GM21576 (cell line): Measurements from ENCODE around the gene MCHR1.
"Not testable (repeated sequence)": the region's sequence is repeated elsewhere in the genome, so short reads cannot be mapped to it uniquely, and the experiment has no call there.

Experiments
- ATAC-seq: cut with Tn5 transposase; IDR thresholded peaks from one replicate; pipeline ENCODE4 v1.9.1; 2021; ENCODE audit warnings: mild to moderate bottlenecking, moderate library complexity; ENCODE audit not compliant: unreplicated experiment

The MCHR1 gene

GRCh38 chr22:40655941-40656340 is 23.3 kb upstream of the MCHR1 start:
- ATAC-seq, result not testable (repeated sequence)

GRCh38 chr22:40656651-40657050 is 22.6 kb upstream of the MCHR1 start:
- ATAC-seq, result not testable (repeated sequence)

- no peak for ATAC-seq
These were observed 20.1 kb upstream of the MCHR1 start for GRCh38 chr22:40659166-40659565.

- no peak for ATAC-seq
These were observed 18.6 kb upstream of the MCHR1 start for GRCh38 chr22:40660730-40661129.

- no peak for ATAC-seq
These were observed 17.6 kb upstream of the MCHR1 start for GRCh38 chr22:40661671-40662070.

GRCh38 chr22:40665312-40665711 is 14.0 kb upstream of the MCHR1 start:
- no peak for ATAC-seq

- no peak for ATAC-seq
These were observed 13.0 kb upstream of the MCHR1 start for GRCh38 chr22:40666151-40666848.

GRCh38 chr22:40668611-40669411 is 10.5 kb upstream of the MCHR1 start:
- no peak for ATAC-seq

GRCh38 chr22:40670058-40670457 is 9.2 kb upstream of the MCHR1 start:
- no peak for ATAC-seq

GRCh38 chr22:40671369-40671768 is 7.9 kb upstream of the MCHR1 start:
- no peak for ATAC-seq

- no peak for ATAC-seq
These were observed 7.4 kb upstream of the MCHR1 start for GRCh38 chr22:40671796-40672360.

GRCh38 chr22:40673017-40673416 is 6.3 kb upstream of the MCHR1 start:
- no peak for ATAC-seq

- ATAC-seq, result no peak
These were observed 5.0 kb upstream of the MCHR1 start for GRCh38 chr22:40674274-40674673.

GRCh38 chr22:40676166-40676565 is 3.1 kb upstream of the MCHR1 start:
- not testable (repeated sequence) for ATAC-seq

- ATAC-seq, result no peak
These were observed 2.6 kb upstream of the MCHR1 start for GRCh38 chr22:40676644-40677043.

GRCh38 chr22:40678493-40679248 is 613 bp upstream of the MCHR1 start:
- no peak for ATAC-seq

- no peak for ATAC-seq
These were observed 907 bp downstream of the MCHR1 start for GRCh38 chr22:40679964-40680818.

GRCh38 chr22:40680819-40681183 is 1.5 kb downstream of the MCHR1 start:
- ATAC-seq, result no peak

- no peak for ATAC-seq
These were observed 2.2 kb downstream of the MCHR1 start for GRCh38 chr22:40681451-40681850.

GRCh38 chr22:40684728-40685127 is 5.4 kb downstream of the MCHR1 start:
- no peak for ATAC-seq
